Activated T-cell treated with anti-CD3 and anti-CD28 coated beads, Interleukin-2, amount 50 U/mL, for 48 hours (primary cell): ENCODE results near the gene KIAA2012.
"Not testable (repeated sequence)": the region's sequence is repeated elsewhere in the genome, so short reads cannot be mapped to it uniquely, and the experiment has no call there.

Experiments used
- DNase-seq, 2 experiments: peaks; one replicate each; pipeline ENCODE4 v3.0.0-alpha.2; 2020

Gene KIAA2012

DNA sequence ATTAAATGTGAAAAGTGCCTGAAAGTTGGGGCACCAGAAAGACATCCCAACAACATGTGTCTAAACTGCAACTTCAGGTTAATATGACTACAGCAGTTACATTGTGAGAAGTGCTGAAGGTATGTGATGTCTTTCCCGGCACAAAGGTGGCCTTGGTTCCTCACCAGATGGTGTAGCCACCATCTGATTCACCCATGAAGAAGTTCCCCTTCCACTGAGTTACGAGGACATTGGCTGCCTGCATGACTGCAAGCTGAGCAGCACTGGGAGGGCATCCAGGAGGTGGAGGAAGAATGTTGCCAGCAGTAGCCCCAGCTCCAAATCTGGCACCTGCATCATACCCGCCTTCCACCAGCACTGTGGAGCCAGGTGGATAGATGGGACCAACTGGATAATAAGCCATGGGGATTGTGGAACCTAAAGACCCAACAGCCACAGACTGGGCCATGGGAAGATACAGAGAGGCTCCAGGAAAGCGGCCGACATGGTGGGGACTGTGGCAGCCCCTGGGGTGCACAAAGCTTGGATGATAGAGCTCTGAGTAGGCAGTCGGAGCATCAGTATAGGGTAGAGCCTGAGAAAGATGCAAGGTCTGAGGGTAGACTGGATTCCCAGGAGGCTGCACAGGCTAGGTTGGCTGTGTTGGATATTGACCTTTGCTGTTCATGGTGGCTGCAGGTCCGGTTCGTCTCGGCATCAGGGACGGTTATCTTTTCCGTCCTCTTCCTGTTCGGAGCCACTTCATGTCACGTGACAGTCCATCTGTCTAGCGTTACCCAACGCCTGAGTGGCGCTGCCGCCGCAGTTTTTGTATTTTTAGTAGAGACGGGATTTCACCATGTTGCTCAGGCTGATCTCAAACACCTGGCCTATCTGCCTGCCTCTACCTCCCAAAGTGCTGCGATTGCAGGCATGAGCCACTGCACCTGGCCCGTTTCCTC, 128.4 kb downstream of the KIAA2012 start:
- DNase-seq: no peak

DNA sequence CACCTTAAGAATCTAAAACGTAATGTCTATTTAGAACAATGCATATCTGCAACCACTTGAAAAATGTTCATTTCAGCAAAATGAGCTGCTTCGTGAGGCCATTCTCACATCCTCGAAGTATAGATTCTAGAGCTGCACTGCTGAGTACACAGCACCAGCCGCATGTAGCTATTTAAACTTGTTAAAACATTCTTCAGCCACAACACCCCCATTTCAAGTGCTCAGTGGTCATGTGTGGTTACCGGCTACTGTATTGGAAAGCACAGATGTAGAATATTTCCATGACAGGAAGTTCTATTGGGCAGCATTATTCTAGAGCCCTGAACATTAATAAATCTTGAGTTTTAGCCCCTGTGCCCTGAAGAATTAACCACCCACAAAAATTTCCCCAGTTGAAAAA, 130.3 kb downstream of the KIAA2012 start:
- DNase-seq: no peak

DNA sequence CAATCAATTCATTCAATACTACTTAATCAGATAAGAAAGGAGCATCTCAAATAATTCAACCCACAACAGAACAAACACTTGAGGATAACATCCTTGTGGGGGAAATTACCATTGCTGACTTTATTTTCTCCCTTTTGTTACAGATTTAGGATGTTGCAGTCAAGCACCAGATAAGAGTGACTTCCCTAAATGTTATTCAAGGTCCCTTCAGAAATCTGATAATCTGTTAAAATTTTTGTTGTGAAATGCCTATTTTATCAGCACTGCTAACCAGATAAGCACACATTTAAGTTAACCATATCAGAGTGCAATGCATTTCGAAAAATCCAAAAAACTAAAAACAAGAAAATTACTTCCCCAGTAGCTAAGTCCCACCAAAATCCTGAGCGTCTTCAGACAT, 131.8 kb downstream of the KIAA2012 start:
- no peak for DNase-seq

DNA sequence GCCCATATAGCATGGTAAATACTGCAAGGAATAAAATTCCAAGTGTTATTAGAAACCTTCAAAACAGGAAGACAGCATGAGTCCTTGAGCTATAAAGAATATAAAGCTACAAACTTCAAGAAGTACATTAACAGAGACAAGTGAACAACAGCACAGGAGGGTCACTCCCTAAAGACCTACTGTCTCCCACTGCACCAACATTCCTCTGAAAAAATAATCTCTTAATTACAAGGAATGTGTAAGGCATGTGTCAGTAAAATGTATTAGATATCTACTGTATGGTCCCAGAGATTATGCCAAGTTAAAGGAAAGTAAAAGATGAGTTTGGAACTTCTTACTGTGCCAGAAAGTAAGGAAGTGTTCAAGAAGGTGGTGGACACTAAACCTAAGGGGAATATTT, 135.5 kb downstream of the KIAA2012 start:
- no peak for DNase-seq

DNA sequence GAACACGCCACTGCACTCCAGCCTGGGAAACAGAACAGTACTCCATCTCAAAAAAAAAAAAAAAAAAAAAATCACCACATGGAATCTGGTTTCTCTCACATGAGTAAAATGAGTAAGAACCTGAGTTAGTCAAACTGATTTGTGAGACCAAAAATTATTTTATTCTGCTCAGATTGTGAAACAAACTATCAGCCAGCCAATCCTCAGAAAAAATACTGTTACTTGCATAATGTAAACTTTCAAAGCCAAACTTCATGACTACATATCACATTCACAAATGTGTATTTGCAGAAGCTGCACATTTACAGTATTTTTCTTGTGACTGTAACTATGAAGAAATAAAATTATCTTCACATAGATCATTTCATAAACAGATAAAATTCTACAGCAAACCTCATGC, 142.1 kb downstream of the KIAA2012 start:
- DNase-seq: no peak

DNA sequence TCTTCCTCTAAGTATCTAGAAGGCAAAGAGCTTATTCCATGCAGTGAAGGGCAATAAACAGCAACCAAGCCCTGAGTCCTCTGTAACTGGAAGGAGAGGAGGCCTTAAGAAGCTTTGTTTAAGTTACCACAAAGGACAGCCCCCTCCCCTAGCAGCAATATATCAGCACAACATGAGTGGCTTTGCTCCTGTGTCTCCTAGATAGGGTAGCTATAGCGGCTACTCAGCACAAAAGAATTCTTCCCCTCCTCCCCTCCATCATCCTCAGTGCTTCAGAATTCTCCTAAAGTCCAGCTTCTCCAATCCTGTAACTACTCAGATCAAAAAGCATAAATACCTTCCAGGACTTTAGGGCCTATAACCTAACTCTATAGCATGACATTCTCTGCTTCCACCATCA, 148.8 kb downstream of the KIAA2012 start:
- DNase-seq: no peak

DNA sequence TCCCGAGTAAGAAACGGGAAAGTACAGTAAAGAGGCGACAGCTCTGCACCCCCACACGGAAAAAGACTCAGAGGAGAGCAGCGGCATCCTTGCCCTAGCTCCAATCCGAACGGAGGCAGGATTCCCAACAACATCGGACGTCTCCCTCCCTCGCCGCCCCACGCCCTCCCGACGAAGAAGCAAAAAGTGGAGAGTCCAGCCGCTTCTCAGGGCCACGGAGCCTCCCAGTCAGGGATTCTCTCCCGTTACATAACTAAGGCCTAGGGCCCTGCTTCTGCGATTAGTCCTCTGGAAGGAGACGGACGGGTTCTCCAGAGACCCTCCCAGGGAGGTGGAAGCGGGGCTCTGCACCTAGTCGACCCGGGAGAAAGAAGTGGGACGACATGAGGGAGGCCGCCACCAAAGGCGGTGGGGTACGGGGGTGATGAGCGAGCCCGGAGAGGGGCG, 164.8 kb downstream of the KIAA2012 start:
- DNase-seq: peak in 1 of 2 experiments; percentile 58

DNA sequence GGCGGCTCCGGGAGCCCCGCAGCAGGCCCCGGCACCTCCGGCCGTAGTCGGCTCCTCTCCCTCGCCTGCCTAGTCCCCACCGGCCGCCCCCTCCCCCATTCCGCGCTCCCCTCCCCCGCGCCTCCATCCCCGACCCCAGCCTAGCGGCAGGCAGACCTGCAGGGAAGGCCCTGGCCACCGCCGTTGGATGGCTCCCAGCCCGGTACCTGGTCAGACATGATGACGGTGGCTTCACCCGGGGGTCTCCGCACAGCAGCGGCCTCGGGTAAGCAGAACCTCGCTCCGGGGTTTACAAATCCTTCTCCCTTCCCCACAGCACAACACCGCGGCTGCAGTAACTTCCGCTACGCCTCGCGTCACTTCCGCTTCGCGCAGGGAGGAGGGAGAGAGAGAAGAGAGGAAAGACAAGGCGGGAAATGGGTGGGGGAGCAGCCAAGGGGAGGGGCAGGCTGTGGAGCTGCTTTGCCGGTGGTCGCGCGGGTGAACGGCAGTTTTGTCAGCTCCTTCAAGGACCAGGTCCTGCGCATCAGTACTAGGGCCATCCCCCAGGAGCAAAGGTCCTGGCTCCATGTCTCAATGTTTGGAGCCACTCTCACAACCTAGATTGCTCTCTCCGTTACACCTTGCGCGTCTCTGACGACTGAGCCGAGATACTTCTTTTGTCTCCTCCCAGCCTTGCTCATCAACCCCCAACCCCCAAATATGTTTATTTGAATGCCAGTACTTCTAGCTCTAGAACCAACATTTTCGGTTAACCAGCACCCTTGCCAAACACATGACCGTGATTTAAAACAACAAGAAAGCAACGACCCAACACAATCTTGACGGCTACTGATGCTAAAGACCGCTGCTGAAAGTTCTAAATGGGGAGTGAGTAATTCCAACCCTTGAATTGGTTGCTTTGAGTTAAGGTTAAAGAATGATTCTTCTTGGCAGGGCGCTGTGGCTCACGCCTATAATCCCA, 165.5 kb downstream of the KIAA2012 start, which contains the start of gene SUMO1:
TSS of gene SUMO1 (minus strand) at position 364 of the 964 bp plus-strand sequence. CDS start at position 218, 146 bp downstream.
- peak; percentile 94 to 96 for DNase-seq

DNA sequence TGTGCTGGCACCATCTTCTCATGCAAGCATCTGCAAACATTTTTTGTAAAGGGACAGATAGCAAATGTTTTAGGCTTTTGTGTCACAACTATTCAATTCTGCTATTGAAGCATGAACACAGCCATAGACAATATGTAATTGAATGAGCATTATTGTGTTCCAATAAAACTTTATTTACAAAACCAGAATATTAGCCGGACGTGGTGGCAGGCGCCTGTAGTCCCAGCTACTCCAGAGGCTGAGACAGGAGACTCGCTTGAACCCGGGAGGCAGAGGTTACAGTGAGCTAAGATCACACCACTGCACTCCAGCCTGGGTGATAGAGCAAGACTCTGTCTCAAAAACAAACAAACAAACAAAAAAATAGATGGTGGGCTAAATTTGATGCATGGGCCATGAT, 174.7 kb downstream of the KIAA2012 start:
- DNase-seq: not testable (repeated sequence)

DNA sequence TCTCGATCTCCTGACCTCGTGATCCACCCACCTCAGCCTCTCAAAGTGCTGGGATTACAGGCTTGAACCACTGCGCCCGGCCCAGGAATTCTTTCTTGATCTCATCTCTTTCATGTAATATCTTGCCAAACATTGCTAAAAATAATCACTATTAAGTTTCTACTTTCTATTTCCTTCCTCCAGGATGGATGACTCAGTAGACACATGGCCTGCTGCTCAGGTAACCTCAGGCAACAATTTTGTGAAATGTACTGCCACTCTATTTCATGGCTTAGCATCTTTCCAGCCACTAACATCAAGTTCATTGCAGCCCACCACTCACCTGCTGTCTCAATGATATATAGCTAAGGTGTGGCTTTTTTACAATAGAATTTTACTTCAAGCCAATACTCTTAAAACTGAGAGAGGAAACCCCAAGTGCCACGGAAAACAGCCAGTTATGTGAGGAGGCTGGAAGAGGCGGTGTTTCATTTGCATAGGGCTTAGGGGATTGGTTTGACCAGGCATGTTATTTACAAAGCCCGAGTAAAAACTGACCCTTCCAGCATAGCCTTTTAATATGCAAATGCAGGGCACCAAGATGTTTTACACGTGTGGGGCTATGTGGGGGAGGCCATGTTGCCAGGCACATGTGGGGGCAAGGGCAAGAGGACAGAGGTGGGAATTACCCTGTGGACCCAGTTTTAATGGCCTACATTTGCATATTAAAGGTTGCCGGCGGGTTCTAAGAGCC, 176.6 kb downstream of the KIAA2012 start:
- DNase-seq: no peak

DNA sequence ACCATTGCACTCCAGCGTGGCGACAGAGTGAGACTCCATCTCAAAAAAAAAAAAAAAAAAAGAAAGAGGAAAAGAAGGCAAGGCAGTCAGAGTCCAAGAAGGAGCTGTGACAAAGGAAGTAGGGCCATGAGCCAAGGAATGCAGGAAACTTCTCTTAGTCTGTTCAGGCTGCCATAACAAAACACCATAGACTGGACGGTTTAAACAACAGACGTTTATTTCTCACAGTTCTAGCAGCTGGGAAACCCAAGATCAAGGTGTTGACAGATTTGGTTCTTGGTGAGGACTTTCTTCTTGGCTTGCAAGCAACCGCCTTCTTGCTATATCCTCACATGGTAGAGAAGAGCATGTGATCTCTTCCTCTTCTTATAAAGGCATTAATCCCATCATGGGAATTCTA, 178.4 kb downstream of the KIAA2012 start:
- DNase-seq: no peak
